ENCODE measurements around the gene ANXA4.
"Not testable (repeated sequence)": the region's sequence is repeated elsewhere in the genome, so short reads cannot be mapped to it uniquely, and the experiment has no call there.

Gene ANXA4

DNA sequence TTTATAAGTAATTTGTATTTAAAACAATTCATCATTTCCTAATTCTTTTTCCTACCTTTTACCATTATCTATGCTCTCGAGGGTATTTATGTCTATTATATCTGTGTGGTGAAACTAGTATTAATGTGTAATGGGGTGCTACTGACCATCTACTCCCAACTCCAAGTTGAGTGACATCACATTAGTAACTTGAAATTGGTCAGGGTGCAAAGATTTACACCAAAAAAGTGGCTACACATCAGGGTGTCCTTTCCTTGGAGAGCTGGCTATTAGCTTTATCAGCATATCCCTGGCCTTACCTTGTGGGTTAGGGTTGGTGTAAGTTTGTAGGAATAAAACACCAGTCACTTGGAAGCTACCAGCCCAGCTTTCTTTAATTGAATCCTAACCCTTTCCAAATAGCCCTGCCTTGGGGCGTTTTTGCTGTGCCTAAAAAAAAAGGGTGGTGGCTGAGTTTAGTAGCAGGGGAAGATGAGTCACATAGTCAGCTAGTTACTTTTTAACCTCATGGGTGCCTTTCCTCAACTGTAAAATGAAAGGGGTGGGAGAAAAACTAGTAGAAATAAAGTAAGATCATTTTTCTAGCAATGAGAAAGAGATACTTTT, 14.0 kb downstream of the ANXA4 start:
- DNase-seq, result peak; percentile 72

DNA sequence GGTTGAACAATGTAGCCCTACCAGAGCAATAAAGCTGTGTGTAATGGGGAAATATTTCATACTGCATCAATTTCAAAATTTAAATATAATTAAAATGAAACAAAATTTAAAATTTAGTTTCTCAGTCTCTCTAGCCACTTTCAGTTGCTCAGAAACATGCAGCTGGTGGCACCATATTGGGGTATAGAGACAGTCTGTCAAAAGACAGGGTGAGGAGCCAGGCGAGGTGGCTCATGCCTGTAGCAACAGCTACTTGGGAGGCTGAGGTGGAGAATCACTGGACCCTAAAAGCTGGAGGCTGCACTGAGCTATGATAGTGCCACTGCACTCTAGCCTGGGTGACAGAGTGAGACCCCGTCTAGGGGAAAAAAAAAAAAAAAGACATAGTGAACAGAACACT, 20.1 kb downstream of the ANXA4 start:
- DNase-seq, result no peak

DNA sequence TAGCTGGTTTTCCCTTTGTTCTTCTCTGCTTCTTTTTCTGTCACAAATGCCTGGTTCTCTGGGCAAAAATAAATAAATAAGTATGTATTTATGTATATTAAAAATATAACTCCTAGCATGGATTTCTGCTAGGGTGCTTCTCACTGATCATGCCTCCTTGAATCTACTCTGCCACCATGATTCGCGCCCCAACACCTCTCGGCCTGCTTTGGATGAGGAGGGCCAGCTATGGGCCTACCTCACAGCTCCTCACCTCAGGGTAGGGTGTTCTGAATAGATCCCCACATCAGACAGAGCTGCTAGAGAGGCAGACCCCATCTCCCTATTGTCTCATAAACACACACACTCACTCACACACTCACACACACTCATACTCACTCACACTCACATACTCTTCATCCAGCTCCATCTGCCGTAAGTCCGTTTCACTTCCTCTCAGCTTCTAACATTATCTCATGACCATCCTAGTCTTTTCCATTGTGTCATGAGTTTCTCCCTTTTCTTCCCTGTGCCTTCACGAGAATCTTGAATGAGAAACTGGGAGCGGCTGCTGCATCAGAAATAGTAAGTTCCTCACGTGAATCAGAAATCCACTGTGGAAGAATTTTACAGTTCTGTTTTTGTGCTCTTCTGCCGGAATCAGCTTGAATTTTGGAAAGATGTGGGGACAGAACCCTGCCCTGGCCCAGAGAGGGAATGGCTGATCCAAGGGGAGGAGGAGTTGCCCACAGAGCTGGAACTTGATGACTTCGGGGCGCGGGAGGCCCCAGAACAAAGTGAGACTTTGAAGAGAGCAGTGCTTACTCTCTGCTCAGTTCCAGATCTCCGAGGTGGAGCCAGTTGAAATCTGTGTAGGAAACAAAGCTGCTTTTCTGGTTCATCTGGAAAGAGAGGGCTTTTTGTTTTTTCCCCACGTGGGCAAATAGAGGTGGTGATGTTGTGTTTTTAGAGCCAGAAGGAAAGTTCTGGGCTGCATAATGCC, 20.9 kb downstream of the ANXA4 start:
- peak; percentile 74 to 89 for DNase-seq

DNA sequence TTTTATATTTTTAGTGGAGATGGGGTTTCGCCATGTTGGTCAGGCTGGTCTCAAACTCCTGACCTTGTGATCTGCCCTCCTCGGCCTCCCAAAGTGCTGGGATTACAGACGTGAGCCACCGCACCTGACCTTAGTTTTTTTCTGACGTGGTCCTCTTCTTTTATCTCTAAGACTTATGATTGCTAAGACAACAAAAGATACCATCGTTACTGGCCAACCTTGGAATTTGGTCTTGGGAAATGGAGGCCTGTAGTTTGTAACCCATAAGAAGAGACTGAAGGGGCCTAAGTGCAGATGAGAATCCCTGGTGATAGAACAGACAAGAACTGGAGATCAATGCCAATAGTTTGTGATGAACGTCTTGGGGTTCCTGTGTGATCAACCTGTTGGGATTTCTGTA, 21.9 kb downstream of the ANXA4 start:
- not testable (repeated sequence) for DNase-seq

- peak in 1 of 2 donors; percentile 51 for DNase-seq
Observed at GRCh38 chr2:69764286-69765095, 22.6 kb downstream of the ANXA4 start.

DNA sequence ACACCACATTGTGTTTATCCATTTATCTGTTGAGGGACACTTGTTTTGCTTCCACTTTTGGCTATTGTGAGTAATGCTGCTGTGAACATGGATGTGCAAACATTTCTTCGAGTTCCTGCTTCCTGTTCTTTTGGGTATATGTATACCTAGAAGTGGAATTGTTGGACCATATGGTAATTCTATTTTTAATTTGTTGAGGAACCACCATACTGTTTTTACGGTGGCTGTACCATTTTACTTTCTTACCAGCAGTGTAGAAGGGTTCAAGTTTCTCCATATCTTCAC, 23.1 kb downstream of the ANXA4 start:
- DNase-seq, result peak in 1 of 2 donors; percentile 70

- DNase-seq, result no peak
Observed at GRCh38 chr2:69766014-69766413, 24.1 kb downstream of the ANXA4 start.

DNA sequence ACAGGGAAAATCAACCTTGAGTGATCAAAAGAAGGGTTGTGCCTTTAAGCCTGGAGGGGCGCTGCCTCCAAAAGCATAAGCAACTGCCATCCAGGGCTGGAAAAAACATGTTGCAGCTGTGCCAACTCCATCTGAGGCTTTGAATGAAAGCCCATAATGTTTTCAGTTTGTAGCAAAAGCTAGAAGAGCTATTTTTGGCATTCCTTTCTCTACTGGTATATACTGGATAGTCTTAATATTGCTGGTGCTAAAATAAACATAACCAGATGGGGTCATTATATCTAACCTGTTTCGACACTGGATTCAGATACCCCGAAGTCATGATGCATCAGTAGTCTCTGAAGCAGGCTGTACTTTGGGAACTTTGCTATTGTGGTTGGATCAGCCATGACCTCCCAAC, 25.1 kb downstream of the ANXA4 start:
- DNase-seq, result no peak

GRCh38 chr2:69768235-69768634, 26.3 kb downstream of the ANXA4 start:
- no peak for DNase-seq

DNA sequence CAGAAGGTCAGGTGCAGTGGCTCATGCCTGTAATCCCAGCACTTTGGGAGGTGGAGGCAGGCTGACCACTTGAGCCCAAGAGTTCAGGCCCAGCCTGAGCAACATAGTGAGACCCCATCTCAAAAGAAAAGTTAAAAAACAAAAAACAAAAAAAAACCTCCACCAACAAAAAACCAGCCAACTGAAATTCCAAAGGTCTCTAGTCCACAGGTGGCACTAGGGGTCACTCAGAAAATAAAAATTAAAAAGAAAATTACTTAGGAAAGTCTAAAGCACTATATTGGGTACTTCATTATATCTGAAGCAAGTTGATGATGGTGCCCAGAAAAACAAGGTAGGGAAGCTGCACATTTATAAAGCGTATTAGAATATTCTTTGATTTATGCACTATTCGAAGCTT, 26.9 kb downstream of the ANXA4 start:
- DNase-seq, result no peak

DNA sequence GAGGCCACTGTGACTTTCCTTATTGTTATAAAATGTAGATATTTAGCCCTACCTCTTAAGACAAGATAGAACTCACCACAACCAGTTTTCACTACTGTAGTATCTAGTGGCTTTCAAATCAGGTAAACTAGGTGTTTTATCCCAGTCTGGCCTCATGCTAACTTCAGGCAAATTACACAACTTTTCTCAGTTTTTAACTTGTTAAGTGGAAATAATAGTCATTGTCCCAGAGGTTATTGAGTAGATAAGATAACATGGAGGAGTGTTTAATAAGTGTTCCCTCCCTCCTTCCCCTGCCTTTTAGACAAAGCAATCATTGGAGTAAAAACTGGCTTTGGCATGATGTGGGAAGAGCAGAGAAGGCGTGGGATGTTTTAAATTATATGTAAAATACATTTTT, 27.3 kb downstream of the ANXA4 start:
- DNase-seq, result no peak

- peak; percentile 88 to 93 for DNase-seq
Observed at GRCh38 chr2:69770193-69770702, 28.3 kb downstream of the ANXA4 start.

- no peak for DNase-seq
Observed at GRCh38 chr2:69770747-69771146, 28.8 kb downstream of the ANXA4 start.

GRCh38 chr2:69771461-69771860, 29.5 kb downstream of the ANXA4 start:
- DNase-seq, result no peak

GRCh38 chr2:69773206-69773605, 31.3 kb downstream of the ANXA4 start:
- DNase-seq, result peak; percentile 50 to 54

DNA sequence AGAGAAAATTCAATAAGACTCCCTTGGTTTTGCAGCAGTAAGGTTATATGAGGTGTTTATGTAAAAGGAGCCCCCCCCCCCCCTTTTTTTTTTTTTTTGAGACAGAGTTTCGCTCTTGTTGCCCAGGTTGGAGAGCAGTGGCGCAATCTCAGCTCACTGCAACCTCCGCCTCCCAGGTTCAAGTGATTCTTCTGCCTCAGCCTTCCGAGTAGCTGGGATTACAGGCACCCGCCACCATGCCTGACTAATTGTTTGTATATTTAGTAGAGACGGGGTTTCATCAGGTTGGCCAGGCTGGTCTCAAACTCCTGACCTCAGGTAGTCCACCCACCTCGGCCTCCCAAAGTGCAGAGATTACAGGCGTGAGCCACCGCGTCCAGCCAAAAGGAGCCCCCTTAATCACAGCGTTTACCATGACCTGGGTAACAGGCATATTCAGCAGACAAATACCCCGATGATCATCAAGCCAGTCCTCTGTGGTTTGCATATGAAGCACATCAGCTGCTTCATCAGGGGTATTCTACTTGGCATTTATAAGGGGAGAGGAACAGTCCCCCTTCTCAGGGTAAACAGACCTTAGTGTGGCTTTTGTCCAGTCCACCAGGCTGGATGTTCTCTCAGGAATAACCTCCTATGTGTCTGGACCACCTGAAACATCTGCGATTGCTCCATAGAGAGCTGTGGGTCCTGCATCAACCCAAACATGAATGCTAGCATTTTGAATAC, 32.5 kb downstream of the ANXA4 start:
- not testable (repeated sequence) for DNase-seq

- DNase-seq, result peak; percentile 65 to 70
Observed at GRCh38 chr2:69774984-69775982, 33.3 kb downstream of the ANXA4 start.

GRCh38 chr2:69776886-69777785, 35.2 kb downstream of the ANXA4 start:
- no peak for DNase-seq

GRCh38 chr2:69777786-69778105, 35.8 kb downstream of the ANXA4 start:
- DNase-seq, result no peak

DNA sequence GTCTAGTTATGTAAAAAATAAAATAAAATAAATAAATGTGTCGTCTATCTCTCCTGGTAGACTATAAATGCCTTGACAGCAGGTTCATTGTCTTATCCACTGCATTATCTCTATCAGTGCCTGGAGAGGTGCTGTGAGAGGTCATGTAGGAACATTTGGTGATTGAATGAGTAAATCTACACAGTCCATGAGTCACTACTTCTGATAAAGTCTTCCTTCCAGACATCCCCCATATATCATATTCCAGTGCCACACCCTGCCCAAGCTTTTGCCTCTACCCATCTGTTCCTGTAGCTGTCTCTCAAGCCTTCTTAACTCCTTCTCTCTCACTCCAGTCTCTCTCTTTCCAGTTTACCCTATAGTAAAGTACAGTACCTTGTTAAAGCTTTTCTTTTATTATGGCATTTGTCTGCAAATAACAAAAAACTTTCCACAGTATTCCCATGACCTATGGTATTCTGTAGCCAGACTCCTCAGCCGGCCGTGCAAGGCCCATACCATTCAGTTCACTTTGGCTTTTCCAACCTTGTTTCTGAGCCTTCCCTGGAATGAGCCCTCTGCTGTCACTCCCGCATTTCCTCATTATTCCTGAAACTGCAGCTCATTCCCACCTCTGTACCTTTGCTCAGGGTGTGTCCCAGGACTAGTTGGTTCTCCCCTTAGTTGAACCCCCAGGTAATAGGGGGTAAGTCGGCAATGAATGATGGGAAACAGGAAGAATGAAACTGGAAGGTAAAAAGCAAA, 37.5 kb downstream of the ANXA4 start:
- no peak for DNase-seq

Data from inflammatory macrophage treated with lipopolysaccharide for 1 hour (primary cell).